HG02642 (cell line): ENCODE data around the gene ALG12.
"Not testable (repeated sequence)": the region's sequence is repeated elsewhere in the genome, so short reads cannot be mapped to it uniquely, and the experiment has no call there.

Source experiments
- ATAC-seq: cut with Tn5 transposase; IDR thresholded peaks from one replicate; pipeline ENCODE4 v1.9.1; 2021; ENCODE audit warnings: mild to moderate bottlenecking; ENCODE audit not compliant: unreplicated experiment, poor library complexity

ALG12 gene

DNA sequence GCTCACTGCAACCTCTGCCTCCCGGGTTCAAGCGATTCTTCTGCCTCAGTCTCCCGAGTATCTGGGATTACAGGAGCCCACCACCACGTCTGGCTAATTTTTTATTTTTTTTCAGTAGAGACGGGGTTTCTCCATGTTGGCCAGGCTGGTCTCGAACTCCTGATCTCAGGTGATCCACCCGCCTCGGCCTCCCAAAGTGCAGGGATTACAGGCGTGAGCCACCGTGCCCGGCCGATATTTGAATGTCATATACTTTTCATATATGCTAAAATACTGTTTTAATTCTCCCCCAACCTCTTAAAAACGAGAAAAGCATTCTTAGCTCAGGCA, 65.7 kb downstream of the ALG12 start:
- ATAC-seq = not testable (repeated sequence)

DNA sequence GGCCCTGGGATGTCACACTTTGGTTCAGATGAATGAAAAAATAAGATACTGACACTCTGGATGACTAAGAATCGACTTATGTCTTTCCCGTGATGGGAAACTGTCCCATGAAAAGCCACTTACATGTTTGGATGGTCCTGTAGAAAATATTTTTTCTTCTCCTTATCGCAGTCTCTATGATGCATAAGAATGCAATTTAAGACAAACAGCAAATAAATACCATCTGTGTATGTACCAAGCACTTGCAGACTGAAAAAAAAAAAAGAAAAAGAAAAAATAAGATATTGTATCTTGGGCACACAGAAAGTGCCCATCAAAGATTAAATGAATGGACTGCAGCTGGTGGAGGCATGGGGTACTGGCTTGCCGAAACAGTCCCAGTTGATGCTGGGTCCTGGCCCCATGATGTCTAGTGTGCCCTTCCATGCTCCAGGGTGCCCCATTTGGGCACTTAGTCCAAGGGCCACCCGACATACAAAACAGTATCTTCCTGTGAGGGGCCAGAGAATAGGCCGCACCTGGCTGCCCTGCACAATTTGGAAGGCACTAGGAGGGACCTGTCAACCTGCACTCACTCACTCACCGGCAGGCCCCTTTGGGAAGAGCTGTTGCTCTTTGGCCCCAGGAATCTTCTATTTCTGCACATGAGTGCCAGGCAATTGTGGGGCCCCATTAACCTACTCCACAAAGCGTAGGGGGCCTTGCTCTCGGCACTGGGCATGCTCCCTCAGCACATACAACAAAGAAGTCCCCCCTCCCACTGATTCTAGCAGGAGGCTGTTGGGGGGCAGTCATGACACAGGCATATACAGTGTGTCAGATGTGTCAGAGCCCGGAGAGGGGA, 67.1 kb downstream of the ALG12 start:
- ATAC-seq = no peak
